Measurements from ENCODE around the gene NTPCR.
A peak's percentile ranks its signal among the peaks of the same experiment; 100 is the strongest.

Gene NTPCR

DNA sequence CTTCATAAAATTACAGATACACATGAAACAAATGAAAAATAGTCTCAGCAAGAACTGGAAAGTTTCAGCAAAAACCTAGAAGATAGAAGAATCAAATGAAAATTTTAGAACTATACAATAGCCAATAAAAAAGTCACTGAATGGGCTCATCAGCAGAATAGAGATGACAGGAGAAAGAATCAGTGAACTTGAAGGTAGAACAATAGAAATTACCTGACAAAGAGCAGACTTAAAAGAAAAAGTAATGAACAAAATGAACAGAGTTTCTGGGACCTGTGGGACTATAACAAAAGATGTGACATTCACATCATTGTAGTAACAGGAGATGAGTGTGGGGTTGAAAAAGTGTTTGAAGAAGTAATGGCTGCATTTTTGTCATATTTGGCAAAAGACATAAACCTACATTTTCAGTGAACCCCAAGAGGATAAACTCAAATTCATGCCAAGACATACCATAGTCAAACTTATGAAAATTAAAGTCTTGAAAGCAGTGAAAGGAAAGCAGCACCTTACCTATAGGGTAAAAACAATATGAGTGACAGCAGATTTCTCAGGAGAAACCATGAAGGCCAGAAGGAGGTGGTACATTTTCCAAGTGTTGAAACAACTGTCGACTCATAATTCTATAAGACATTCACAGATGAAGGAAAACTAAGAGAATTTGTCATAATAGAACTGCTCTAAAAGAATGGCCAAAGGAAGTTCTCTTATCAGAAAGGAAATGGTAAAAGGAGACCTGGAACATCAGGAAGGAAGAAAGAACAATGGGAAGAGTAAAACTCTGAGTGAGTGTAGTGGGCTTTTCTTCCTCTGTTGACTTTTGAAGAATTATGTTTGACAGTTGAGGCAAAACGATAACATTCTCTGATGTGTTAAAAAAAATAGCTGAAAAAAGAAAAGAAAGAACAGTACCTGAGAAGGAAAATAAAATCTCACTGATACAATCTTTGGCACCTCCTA is 23.5 kb downstream of the NTPCR start:
- peaks cover 0 to 14% (median 8%) of the 10 kb centered on the region in 10 experiments; a peak in 13 of 20 replicates for H3K4me1 ChIP-seq
- H4K20me1 ChIP-seq = no peaks in the 10 kb centered on the region
- H3K4me2 ChIP-seq = no peak overlapping the region
- peaks cover 14 to 28% (median 21%) of the 10 kb centered on the region in 11 experiments; a peak in 21 of 22 replicates for H3K9me3 ChIP-seq (replicated peaks in 1 of 11)
- no peak for TF ChIP-seq Cebpa-rat (IDR thresholded peaks at IDR 0.05)
- no peak overlapping the region for H3K4me3 ChIP-seq
- no peak overlapping the region for H3K9ac ChIP-seq
- H3K27me3 ChIP-seq = no peaks in the 10 kb centered on the region
- H3K36me3 ChIP-seq = peaks cover 87 to 100% (median 95%) of the 10 kb centered on the region in 11 experiments
- H3K27ac ChIP-seq = no peak overlapping the region

DNA sequence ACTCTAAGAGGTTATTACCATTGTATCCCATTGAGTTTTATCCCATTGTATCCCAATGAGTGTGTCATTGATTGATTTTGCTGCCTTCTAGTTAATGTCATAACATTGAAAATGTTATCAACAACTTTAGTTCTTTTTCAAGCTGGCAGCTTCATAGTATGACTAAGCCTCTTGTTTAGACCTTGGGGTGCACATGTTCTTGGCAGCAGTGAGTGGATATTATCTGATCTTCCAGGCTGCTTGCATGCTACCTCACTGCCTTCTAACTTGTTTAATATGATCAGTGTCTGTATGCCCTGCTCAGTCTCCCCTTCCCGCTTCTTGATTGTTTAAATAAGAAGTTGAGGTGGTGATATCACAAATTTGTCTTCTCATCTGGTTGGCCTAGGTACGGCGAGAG is 24.6 kb downstream of the NTPCR start:
- no peak overlapping the region for H3K4me3 ChIP-seq
- H3K9me3 ChIP-seq (replicated peaks in 1 of 11) = peaks cover 14 to 28% (median 21%) of the 10 kb centered on the region in 11 experiments; a peak in 21 of 22 replicates
- H3K36me3 ChIP-seq = peaks cover 85 to 100% (median 94%) of the 10 kb centered on the region in 11 experiments
- TF ChIP-seq Cebpa-rat (IDR thresholded peaks at IDR 0.05) = no peak
- peaks cover 0 to 18% (median 7%) of the 10 kb centered on the region in 10 experiments; a peak in 12 of 20 replicates for H3K4me1 ChIP-seq
- no peaks in the 10 kb centered on the region for H4K20me1 ChIP-seq
- no peaks in the 10 kb centered on the region for H3K27me3 ChIP-seq
- H3K27ac ChIP-seq = no peak overlapping the region
- H3K4me2 ChIP-seq = no peak overlapping the region
- H3K9ac ChIP-seq = no peak overlapping the region

DNA sequence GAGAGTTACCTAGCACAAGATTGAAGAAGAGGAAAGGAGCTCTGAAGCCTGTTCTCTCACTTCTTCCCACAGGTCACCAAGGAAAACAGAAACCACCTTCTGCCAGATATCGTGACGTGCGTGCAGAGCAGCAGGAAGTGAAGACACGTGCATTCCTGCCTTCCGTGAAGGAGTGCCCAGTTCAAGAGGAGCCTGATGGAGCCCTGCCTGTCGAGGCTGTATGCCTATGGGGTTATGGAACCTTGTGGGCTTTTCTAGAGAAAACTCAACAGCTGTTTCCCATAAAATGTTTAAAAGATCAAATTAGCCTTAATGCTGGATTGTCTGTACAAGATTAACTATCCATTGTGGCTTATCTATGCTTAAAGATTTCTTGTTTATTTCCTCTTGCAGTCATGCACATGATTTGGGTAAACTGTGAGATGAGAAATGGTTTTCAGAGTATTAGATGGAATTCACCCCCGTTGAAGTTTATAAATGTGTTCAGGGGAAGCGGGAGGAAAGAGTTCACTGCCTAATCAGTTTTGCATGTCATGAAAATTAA is 27.8 kb downstream of the NTPCR start:
- H3K27ac ChIP-seq = no peak overlapping the region
- no peaks in the 10 kb centered on the region for H3K27me3 ChIP-seq
- no peak for TF ChIP-seq Cebpa-rat (IDR thresholded peaks at IDR 0.05)
- H4K20me1 ChIP-seq = no peaks in the 10 kb centered on the region; a peak in 1 of 22 replicates
- peak overlapping the region in 1 of 11 experiments; percentile 12; a peak in 3 of 22 replicates for H3K4me2 ChIP-seq
- H3K9me3 ChIP-seq (replicated peaks in 1 of 11) = peaks cover 4 to 16% (median 11%) of the 10 kb centered on the region in 11 experiments; a peak in 19 of 22 replicates
- no peak overlapping the region for H3K4me3 ChIP-seq
- peaks cover 54 to 84% (median 64%) of the 10 kb centered on the region in 11 experiments for H3K36me3 ChIP-seq
- H3K9ac ChIP-seq = no peak overlapping the region
- H3K4me1 ChIP-seq = peaks cover 0 to 18% (median 7%) of the 10 kb centered on the region in 10 experiments; a peak in 12 of 20 replicates

DNA sequence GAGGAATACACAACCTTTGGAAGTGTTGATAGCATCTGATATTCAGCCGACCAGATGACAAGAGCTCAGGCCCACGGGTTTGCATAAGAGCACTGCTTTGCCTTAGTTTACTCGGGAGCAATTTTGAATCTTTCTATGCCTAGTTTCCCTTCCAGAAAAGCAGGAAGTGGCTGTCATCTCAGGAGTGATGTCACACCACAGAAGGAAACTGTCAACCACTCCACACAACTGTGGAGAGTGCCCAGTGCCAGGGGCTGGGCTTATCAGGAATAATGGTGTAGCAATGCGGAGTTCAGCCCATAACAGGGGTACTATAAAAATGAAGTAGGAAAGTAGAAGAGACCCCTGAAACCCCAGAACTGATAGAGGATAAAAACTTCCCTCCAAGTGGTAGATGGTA is 28.4 kb downstream of the NTPCR start:
- H4K20me1 ChIP-seq = no peaks in the 10 kb centered on the region; a peak in 1 of 22 replicates
- no peak overlapping the region for H3K4me3 ChIP-seq
- H3K9ac ChIP-seq = no peak overlapping the region
- H3K27me3 ChIP-seq = no peaks in the 10 kb centered on the region
- H3K27ac ChIP-seq = no peak overlapping the region
- TF ChIP-seq Cebpa-rat (IDR thresholded peaks at IDR 0.05) = no peak
- H3K4me1 ChIP-seq = peaks cover 0 to 18% (median 7%) of the 10 kb centered on the region in 10 experiments; a peak in 12 of 20 replicates
- H3K4me2 ChIP-seq = peak overlapping the region in 2 of 11 experiments; percentile 12 to 27; a peak in 2 of 22 replicates
- H3K9me3 ChIP-seq (replicated peaks in 1 of 11) = peaks cover 0 to 9% (median 4%) of the 10 kb centered on the region in 11 experiments; a peak in 15 of 22 replicates
- H3K36me3 ChIP-seq = peaks cover 47 to 83% (median 57%) of the 10 kb centered on the region in 11 experiments

DNA sequence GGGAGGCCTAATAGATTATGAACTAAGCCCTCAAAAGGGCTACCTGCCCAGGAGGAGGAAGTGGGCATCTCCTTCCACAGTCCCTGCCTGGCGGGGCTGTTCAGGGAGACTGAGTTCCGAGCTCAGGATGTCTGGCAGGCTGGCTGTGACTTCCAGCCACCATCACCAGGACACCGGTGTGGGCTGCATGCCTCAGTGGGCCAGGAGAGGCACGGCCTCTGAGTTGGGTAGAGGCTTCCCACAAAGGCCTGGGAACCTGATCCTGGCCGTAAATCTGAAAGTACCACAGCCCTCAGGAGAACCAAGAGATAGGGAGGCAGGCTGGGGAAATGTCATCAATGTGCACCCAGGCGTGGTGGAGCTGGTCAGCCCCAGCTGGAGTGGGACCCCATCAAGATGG is 29.1 kb downstream of the NTPCR start:
- peaks cover 44 to 83% (median 50%) of the 10 kb centered on the region in 11 experiments for H3K36me3 ChIP-seq

DNA sequence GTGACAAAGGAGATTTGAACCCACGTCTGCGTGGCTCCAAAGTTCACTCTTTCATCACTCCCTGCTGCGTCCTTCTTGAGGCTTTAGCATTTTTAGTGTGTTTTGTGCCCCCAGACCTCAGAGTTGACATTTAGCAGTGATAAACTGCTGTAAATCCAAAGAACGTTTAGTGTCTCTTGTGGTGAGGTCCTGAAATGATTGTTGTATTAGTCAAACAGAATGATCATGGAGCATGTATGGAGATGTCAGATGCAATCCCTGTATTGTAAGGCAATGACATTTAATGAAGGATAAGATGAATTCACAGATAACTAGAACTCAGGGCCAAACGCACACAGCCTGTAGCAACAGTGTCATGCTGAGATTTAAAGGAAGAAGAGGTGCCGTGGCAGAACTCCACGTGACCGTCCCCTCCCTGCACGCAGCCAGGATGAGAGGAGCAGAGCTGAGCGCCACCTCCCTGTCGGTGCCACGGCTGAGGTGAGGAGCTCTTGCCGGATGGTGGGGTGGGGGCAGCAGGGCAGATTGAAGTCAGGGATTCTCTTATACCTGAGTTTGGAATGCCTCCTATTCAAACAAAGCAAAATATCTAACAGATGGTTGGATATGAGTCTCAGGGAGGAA is 30.1 kb downstream of the NTPCR start:
- H3K9ac ChIP-seq = no peak overlapping the region
- no peak for TF ChIP-seq Cebpa-rat (IDR thresholded peaks at IDR 0.05)
- H3K4me3 ChIP-seq = no peak overlapping the region
- H3K27ac ChIP-seq = no peak overlapping the region
- H3K4me2 ChIP-seq = no peak overlapping the region
- peaks cover 39 to 75% (median 44%) of the 10 kb centered on the region in 11 experiments for H3K36me3 ChIP-seq
- no peaks in the 10 kb centered on the region for H3K9me3 ChIP-seq (replicated peaks in 1 of 11)
- H3K27me3 ChIP-seq = no peaks in the 10 kb centered on the region
- peaks cover 0 to 18% (median 7%) of the 10 kb centered on the region in 10 experiments; a peak in 12 of 20 replicates for H3K4me1 ChIP-seq
- H4K20me1 ChIP-seq = no peaks in the 10 kb centered on the region; a peak in 1 of 22 replicates

More for the DNA sequence above, 29.1 kb downstream of the NTPCR start:
- Histone ChIP-seq H3K27me3 (no peaks in the 10 kb centered on the region), H3K9me3 (replicated peaks in 1 of 11) (peaks cover 0 to 4% (median 0%) of the 10 kb centered on the region in 11 experiments; a peak in 1 of 22 replicates), H3K9ac (no peak overlapping the region), H3K4me2 (no peak overlapping the region), H3K4me3 (no peak overlapping the region), H3K27ac (no peak overlapping the region), H4K20me1 (no peaks in the 10 kb centered on the region; a peak in 1 of 22 replicates), H3K4me1 (peaks cover 0 to 18% (median 7%) of the 10 kb centered on the region in 10 experiments; a peak in 12 of 20 replicates)
- TF ChIP-seq Cebpa-rat (IDR thresholded peaks at IDR 0.05) = no peak

DNA sequence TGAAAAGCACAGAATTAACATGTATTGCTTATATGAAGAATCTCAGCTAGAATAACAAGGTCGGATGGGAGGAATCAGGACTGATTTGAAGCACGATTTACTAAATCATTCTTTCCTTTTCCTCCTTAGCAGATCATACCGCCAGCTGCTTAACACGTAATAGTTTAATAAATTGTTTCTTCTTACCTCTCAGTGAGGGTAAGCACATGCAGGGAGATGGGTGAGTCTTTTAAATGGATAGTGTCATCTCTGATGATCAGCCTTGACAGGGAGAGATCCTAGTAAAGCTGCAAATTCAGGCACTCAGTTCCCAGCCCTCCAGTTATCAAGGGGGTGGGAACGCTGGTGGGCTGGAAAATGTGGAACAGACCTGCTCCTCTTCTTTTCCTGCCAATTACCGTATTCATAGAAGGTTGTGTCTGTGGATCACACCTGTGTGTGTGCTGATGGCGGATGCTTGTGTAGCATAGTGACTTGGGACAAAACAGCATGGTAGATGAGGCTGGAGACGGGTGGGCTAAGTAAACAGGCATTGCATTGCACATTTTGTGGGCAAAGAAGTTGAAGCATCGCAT is 30.7 kb downstream of the NTPCR start:
- no peak overlapping the region for H3K4me2 ChIP-seq
- H3K36me3 ChIP-seq = peaks cover 33 to 75% (median 39%) of the 10 kb centered on the region in 11 experiments
- no peak overlapping the region for H3K9ac ChIP-seq
- no peaks in the 10 kb centered on the region for H3K27me3 ChIP-seq
- no peak overlapping the region for H3K4me3 ChIP-seq
- no peak overlapping the region for H3K27ac ChIP-seq
- no peak for TF ChIP-seq Cebpa-rat (IDR thresholded peaks at IDR 0.05)
- H4K20me1 ChIP-seq = no peaks in the 10 kb centered on the region; a peak in 1 of 22 replicates
- no peaks in the 10 kb centered on the region for H3K9me3 ChIP-seq (replicated peaks in 1 of 11)
- peaks cover 0 to 18% (median 7%) of the 10 kb centered on the region in 10 experiments; a peak in 12 of 20 replicates for H3K4me1 ChIP-seq

DNA sequence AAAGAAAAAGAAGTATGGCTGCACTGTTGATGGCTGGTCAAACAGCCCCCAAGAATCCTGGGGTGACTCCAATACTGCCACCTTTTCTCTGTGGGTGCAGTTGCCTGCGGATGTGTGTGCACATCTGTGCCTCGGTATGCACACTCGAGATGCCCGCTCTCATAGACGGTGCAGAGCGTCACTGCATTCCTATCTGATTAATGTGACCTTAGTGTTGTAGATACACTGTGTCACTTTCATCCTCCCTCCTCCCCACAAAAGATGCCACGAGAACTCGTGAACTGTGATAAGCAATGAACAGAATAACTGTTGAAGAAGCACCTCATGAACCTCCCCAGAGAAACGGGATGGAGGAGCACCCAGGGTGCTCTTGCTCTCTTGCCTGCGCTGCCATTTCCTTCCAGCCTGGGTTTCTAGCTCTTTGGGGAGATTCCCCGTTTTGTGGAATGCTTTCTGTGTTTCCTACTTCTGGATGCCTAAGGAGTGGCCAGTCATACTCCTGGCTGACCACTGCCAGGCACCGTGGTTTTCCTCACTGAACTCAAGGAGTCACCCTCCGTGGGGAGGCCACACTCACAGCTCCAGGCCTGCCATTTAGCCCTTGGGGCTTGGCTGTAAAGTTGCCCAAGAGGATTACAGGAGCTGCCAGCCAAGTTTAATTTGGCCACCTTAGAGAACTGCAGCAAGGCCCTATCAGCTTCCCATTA is 32.0 kb downstream of the NTPCR start:
- peaks cover 20 to 62% (median 29%) of the 10 kb centered on the region in 11 experiments; a peak in 20 of 22 replicates for H3K36me3 ChIP-seq
- no peak for TF ChIP-seq Cebpa-rat (IDR thresholded peaks at IDR 0.05)

More for the DNA sequence above, 32.0 kb downstream of the NTPCR start:
- Histone ChIP-seq H4K20me1 (no peaks in the 10 kb centered on the region; a peak in 1 of 22 replicates), H3K27me3 (no peaks in the 10 kb centered on the region), H3K9ac (no peak overlapping the region), H3K4me3 (no peak overlapping the region), H3K27ac (no peak overlapping the region), H3K9me3 (replicated peaks in 1 of 11) (no peaks in the 10 kb centered on the region), H3K4me2 (no peak overlapping the region), H3K4me1 (peaks cover 0 to 18% (median 7%) of the 10 kb centered on the region in 10 experiments; a peak in 12 of 20 replicates)
